ENCODE measurements around the gene PGBD4.

PGBD4 gene

GRCh38 chr15:34101366-34102174 lies at the start of gene PGBD4, which contains the start of gene EMC7:
Gene PGBD4 (plus strand): TSS chr15:34102083. CDS start chr15:34102532, 449 bp downstream.
Gene EMC7 (minus strand): TSS chr15:34101862. CDS start chr15:34101839, 23 bp downstream.
- DNase-seq = peak; percentile 77 to 99 (median 97)

- DNase-seq = no peak
Measured at GRCh38 chr15:34054081-34054707, 47.7 kb upstream of the PGBD4 start.

GRCh38 chr15:34055868-34056595 lies 45.9 kb upstream of the PGBD4 start:
- DNase-seq = no peak

- DNase-seq = no peak
Measured at GRCh38 chr15:34056911-34057310, 45.0 kb upstream of the PGBD4 start.

- DNase-seq = no peak
Measured at GRCh38 chr15:34059476-34059875, 42.4 kb upstream of the PGBD4 start.

GRCh38 chr15:34059946-34060345 lies 41.9 kb upstream of the PGBD4 start:
- DNase-seq = no peak

- no peak for DNase-seq
Measured at GRCh38 chr15:34064438-34064837, 37.4 kb upstream of the PGBD4 start.

GRCh38 chr15:34065261-34065660 lies 36.6 kb upstream of the PGBD4 start:
- no peak for DNase-seq

- DNase-seq = no peak
Measured at GRCh38 chr15:34065941-34066340, 35.9 kb upstream of the PGBD4 start.

GRCh38 chr15:34070003-34070402 lies 31.9 kb upstream of the PGBD4 start:
- DNase-seq = no peak

- no peak for DNase-seq
Measured at GRCh38 chr15:34076785-34077184, 25.1 kb upstream of the PGBD4 start.

GRCh38 chr15:34078900-34079299 lies 23.0 kb upstream of the PGBD4 start:
- no peak for DNase-seq

- DNase-seq = no peak
Measured at GRCh38 chr15:34079904-34080303, 22.0 kb upstream of the PGBD4 start.

- DNase-seq = peak in 11 of 56 donors; percentile 1 to 24 (median 7)
Measured at GRCh38 chr15:34084086-34084485, 17.8 kb upstream of the PGBD4 start.

GRCh38 chr15:34085746-34086145 lies 16.1 kb upstream of the PGBD4 start:
- DNase-seq = no peak

GRCh38 chr15:34099914-34100313 lies 2.0 kb upstream of the PGBD4 start:
- DNase-seq = no peak

- DNase-seq = no peak
Measured at GRCh38 chr15:34102175-34102925, 467 bp downstream of the PGBD4 start.

- DNase-seq = no peak
Measured at GRCh38 chr15:34106423-34106822, 4.5 kb downstream of the PGBD4 start.

GRCh38 chr15:34107315-34107714 lies 5.4 kb downstream of the PGBD4 start:
- no peak for DNase-seq

- DNase-seq = peak in 1 of 56 donors; percentile 5
Measured at GRCh38 chr15:34109797-34110663, 8.1 kb downstream of the PGBD4 start.

Measured in nucleus accumbens (tissue), 56 donors.